ENCODE data around the gene ARID3A. TPM values are rescaled to one million over a fixed set of nuclear protein-coding genes. Genes with fewer than 3 reads are reported as not detected.

The ARID3A gene
- total and polyA plus RNA-seq, 2 of the 8 experiments (the other 6 are each of a cell fraction or from before 2014, with no cell fraction given) = 40.5 to 77.4 TPM

- no peak overlapping the region for H2BK120ac ChIP-seq (replicated peaks; ENCODE audit: low read depth, low read length)
- no peaks in the 10 kb centered on the region for H4K20me1 ChIP-seq (replicated peaks in 1 of 2; ENCODE audit: control insufficient read depth in 1 of 2, insufficient read depth in 2 of 2, low read length in 2 of 2)
- no peak overlapping the region for H3K56ac ChIP-seq (replicated peaks; ENCODE audit: insufficient read length, low read depth, low read length)
- H3K4me1 ChIP-seq (replicated peaks in 1 of 4; ENCODE audit: control insufficient read depth in 3 of 4, insufficient read depth in 4 of 4, low read length in 3 of 4) = peaks cover 0 to 3% (median 0%) of the 10 kb centered on the region in 4 experiments; a peak in 1 of 7 replicates
- no peak overlapping the region for H3K14ac ChIP-seq (ENCODE audit: insufficient read length)
- H3K4me3 ChIP-seq (ENCODE audit: extremely low read depth in 1 of 4, insufficient read depth in 2 of 4, low read depth in 3 of 4, low read length in 4 of 4) = no peak overlapping the region
- no peak overlapping the region for H2BK20ac ChIP-seq (ENCODE audit: low read length)
- TF ChIP-seq CREB1 (IDR thresholded peaks at IDR 0.05) (no peak), CTCF (IDR thresholded peaks at IDR 0.05; ENCODE audit: control extremely low read depth in 1 of 3, insufficient read depth in 1 of 3, low read depth in 1 of 3, low read length in 3 of 3) (peak; percentile 79 to 90 (median 79)), RAD21 (IDR thresholded peaks at IDR 0.05 in 1 of 2, conservative IDR thresholded peaks at IDR 0.05 in 1 of 2; ENCODE audit: low read depth in 2 of 2, low read length in 2 of 2) (peak; percentile 46 to 63), TCF12 (IDR thresholded peaks at IDR 0.05; ENCODE audit: low read depth, low read length) (peak; percentile 50; the same call in 1 of the 2 replicates)
- H3K79me1 ChIP-seq (ENCODE audit: low read depth, low read length) = no peaks in the 10 kb centered on the region
- no peak overlapping the region for H3K27ac ChIP-seq (ENCODE audit: low read depth, low read length)
- H4K5ac ChIP-seq (ENCODE audit: insufficient read length, low read depth, low read length) = no peak overlapping the region
- no peak overlapping the region for H3K9ac ChIP-seq (replicated peaks in 1 of 4; ENCODE audit: extremely low read depth in 1 of 4, low read depth in 3 of 4, low read length in 3 of 4)
- no peak overlapping the region for H2BK12ac ChIP-seq (ENCODE audit: low read depth, low read length)
- no peak overlapping the region for H2AFZ ChIP-seq (ENCODE audit: low read length)
- peaks cover 5 to 15% of the 10 kb centered on the region in 2 experiments for H3K9me3 ChIP-seq (ENCODE audit: insufficient read depth in 2 of 2, low read depth in 1 of 2, low read length in 1 of 2)
- H3K23ac ChIP-seq (ENCODE audit: insufficient read length) = no peak overlapping the region
- no peak overlapping the region for H3K18ac ChIP-seq (ENCODE audit: extremely low read depth, low read length)
- H4K91ac ChIP-seq (replicated peaks; ENCODE audit: insufficient read length, low read length) = no peak overlapping the region
- H3K4me2 ChIP-seq (ENCODE audit: insufficient read depth in 1 of 2, low read depth in 2 of 2, low read length in 2 of 2) = no peak overlapping the region
- no peaks in the 10 kb centered on the region for H3K23me2 ChIP-seq (ENCODE audit: low read depth, low read length)
- no peak overlapping the region; the same call in 1 of the 2 replicates for H4K8ac ChIP-seq (ENCODE audit: extremely low read depth, insufficient read depth, low read length)
- no peak for FAIRE-seq
- H3K79me2 ChIP-seq (ENCODE audit: control insufficient read depth in 1 of 2, insufficient read depth in 2 of 2, low read length in 2 of 2) = no peaks in the 10 kb centered on the region
- H3K36me3 ChIP-seq (ENCODE audit: control insufficient read depth in 2 of 4, insufficient read depth in 4 of 4, low read length in 3 of 4) = peaks cover 12 to 56% (median 33%) of the 10 kb centered on the region in 4 experiments
- no peaks in the 10 kb centered on the region for H3K27me3 ChIP-seq (replicated peaks in 1 of 4; ENCODE audit: control insufficient read depth in 3 of 4, extremely low read depth in 1 of 4, insufficient read depth in 3 of 4, low read length in 3 of 4)
- no peak overlapping the region for H2BK5ac ChIP-seq (ENCODE audit: low read depth, low read length)
- DNase-seq (ENCODE audit: low read depth in 1 of 2, low spot score in 2 of 2) = peak in 1 of 2 experiments; percentile 63
- CTCF ChIA-PET (ENCODE audit: partially characterized antibody) = interaction anchor here (0.6 to 3.3 kb wide), 27 partner anchors 9 to 791 kb away, joined by 3 to 62 read pairs (median 3); partner anchors contain the start of genes ARHGAP45 and WDR18
- no peak overlapping the region for H2BK15ac ChIP-seq (ENCODE audit: low read length)
- WGBS, 2 experiments (ENCODE audit: extremely low coverage in 1 of 2, insufficient coverage in 1 of 2, insufficient read length in 1 of 2, insufficient replicate concordance in 2 of 2, low coverage in 1 of 2, low lambda C conversion rate in 2 of 2, missing lambda C conversion rate in 1 of 2) = 89% methylated on average over 14 of the region's 14 CpGs; no CpG with 5 or more reads in 1 of the 2 experiments
- no peak overlapping the region for H2AK5ac ChIP-seq (ENCODE audit: low read depth, low read length)
- no peak overlapping the region for H3K4ac ChIP-seq (replicated peaks; ENCODE audit: insufficient read length, low read depth, low read length)
- POLR2A ChIA-PET (ENCODE audit: partially characterized antibody) = interaction anchor here (0.9 to 2.3 kb wide), 6 partner anchors 9 to 57 kb away, joined by 3 to 13 read pairs (median 6); partner anchors contain the start of gene WDR18
These were observed 44.9 kb downstream of the ARID3A start for GRCh38 chr19:970695-971094.
